Neuron (in vitro differentiated cells): ENCODE measurements around the gene ASXL1.
"Not testable (repeated sequence)": the region's sequence is repeated elsewhere in the genome, so short reads cannot be mapped to it uniquely, and the experiment has no call there.

Source experiments
- H2AFZ ChIP-seq: one replicate; pipeline ENCODE4 v1.6.1; 2013; ENCODE audit warnings: low read depth, mild to moderate bottlenecking, inconsistent platforms, low read length, moderate library complexity
- H3K27me3 ChIP-seq: one replicate; pipeline ENCODE4 v1.6.1; 2013; ENCODE audit warnings: low read length; ENCODE audit not compliant: insufficient read depth
- H3K36me3 ChIP-seq: one replicate; pipeline ENCODE4 v1.6.1; 2013; ENCODE audit warnings: low read length; ENCODE audit not compliant: insufficient read depth
- H3K4me1 ChIP-seq: one replicate; pipeline ENCODE4 v1.6.1; 2013; ENCODE audit warnings: low read length; ENCODE audit not compliant: insufficient read depth
- H3K4me3 ChIP-seq: 2 replicates; pipeline ENCODE4 v1.5.1; 2013; ENCODE audit warnings: mild to moderate bottlenecking, low read length, moderate library complexity
- H3K9me3 ChIP-seq: one replicate; pipeline ENCODE4 v1.6.1; 2013; ENCODE audit warnings: low read length

ASXL1 gene

GRCh38 chr20:32382102-32382950 is 24.2 kb downstream of the ASXL1 start:
- Histone ChIP-seq H3K36me3 (peaks cover 25% of the 10 kb centered on the region), H3K4me3 (no peak overlapping the region), H3K4me1 (peaks cover 9% of the 10 kb centered on the region), H3K27me3 (no peaks in the 10 kb centered on the region), H2AFZ (no peak overlapping the region), H3K9me3 (peaks cover 2% of the 10 kb centered on the region)

- H3K9me3 ChIP-seq, H2AFZ ChIP-seq, H3K4me3 ChIP-seq, H3K4me1 ChIP-seq, H3K27me3 ChIP-seq: not testable (repeated sequence)
- H3K36me3 ChIP-seq = peaks cover 24% of the 10 kb centered on the region
These were observed 25.3 kb downstream of the ASXL1 start for GRCh38 chr20:32383441-32383840.

DNA sequence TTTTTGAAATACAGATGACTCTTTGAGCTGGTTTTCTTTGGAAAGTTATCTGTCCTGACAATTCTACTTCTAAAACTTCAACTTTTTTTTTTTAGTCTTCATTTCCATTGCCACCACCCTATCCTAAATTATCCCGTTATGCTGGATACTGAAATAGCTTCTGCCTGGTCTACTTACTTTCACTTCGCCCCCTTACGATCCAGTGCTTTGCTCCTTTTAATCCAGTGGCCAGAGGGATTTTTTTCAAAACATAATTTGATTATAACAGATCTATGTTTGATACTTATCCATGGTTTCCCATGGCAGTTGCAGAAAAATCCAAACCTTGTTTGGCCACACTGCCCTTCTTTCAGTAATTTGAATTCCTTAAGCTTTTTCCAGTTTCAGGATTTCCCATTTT is 27.4 kb downstream of the ASXL1 start:
- Histone ChIP-seq H3K4me3 (no peak overlapping the region), H3K36me3 (peaks cover 23% of the 10 kb centered on the region), H2AFZ (no peak overlapping the region), H3K9me3 (peaks cover 2% of the 10 kb centered on the region), H3K27me3 (no peaks in the 10 kb centered on the region), H3K4me1 (peaks cover 9% of the 10 kb centered on the region)

DNA sequence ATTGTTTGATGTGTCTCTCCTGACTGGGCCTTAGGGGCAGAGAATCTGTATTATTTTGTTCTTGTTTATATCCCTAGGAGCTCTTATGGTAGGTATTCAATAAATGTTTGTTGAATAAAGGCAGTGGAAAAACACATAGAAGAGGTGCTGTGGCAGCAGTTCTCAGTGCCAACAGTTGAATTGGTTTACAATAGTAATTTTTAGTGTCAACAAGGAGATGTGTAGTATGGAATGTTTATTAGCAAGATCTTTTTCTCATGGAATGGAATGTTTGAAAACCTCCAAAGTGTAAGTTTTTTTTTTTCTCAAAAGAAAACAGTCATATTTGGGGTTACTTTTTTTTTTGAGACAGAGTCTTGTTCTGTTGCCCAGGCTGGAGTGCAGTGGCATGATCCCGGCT is 28.0 kb downstream of the ASXL1 start:
- Histone ChIP-seq H3K4me1 (peaks cover 9% of the 10 kb centered on the region), H3K36me3 (peaks cover 23% of the 10 kb centered on the region), H3K9me3 (peaks cover under 1% of the 10 kb centered on the region), H3K27me3 (no peaks in the 10 kb centered on the region), H2AFZ (no peak overlapping the region), H3K4me3 (no peak overlapping the region)

DNA sequence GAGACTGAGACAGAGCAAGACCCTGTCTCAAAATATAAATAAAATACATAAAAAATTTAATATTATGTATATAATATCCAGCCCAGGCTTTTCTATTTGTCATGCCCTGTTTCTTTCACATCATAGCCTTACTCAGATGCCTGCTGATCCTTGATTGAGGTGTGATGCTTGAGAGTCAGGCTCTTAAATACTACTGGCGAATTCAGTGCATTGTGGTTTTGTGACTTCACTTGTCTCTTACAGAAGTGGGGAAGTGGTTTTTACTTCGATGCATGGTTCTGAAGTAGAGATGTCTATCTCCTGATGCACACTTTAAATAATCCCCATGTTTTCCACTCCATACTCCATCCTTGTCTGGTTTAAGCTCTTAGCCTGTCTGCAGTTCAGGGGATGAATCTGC is 29.1 kb downstream of the ASXL1 start:
- no peaks in the 10 kb centered on the region for H3K9me3 ChIP-seq
- H2AFZ ChIP-seq = no peak overlapping the region
- peaks cover 29% of the 10 kb centered on the region for H3K36me3 ChIP-seq
- no peaks in the 10 kb centered on the region for H3K27me3 ChIP-seq
- H3K4me3 ChIP-seq = no peak overlapping the region
- peaks cover 9% of the 10 kb centered on the region for H3K4me1 ChIP-seq

DNA sequence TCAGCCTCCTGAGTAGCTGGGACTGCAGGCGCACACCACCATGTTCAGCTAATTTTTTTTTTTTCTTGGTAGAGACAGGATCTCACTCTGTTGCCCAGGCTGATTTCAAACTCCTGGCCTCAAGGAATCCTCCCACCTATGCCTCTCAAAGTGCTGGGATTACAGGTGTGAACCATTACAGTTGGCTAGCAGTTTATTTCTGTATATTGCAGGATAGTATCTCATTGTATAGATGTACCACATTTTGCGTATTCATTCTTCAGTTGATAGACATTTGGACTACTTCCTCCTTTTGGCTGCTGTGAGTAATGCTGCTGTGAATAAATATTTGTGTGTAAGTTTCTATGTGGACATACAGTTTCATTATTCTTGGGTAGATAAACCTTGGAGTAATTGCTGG is 32.9 kb downstream of the ASXL1 start:
- Histone ChIP-seq H3K27me3 (no peaks in the 10 kb centered on the region), H3K4me1 (no peaks in the 10 kb centered on the region), H3K9me3 (peaks cover 2% of the 10 kb centered on the region), H3K4me3 (no peak overlapping the region), H3K36me3 (peaks cover 30% of the 10 kb centered on the region), H2AFZ (no peak overlapping the region)

- peaks cover 20% of the 10 kb centered on the region for H3K36me3 ChIP-seq
- H3K4me3 ChIP-seq = no peak overlapping the region
- H3K9me3 ChIP-seq = peaks cover 2% of the 10 kb centered on the region
- no peaks in the 10 kb centered on the region for H3K4me1 ChIP-seq
- no peak overlapping the region for H2AFZ ChIP-seq
- H3K27me3 ChIP-seq = no peaks in the 10 kb centered on the region
These were observed 36.9 kb downstream of the ASXL1 start for GRCh38 chr20:32395066-32395465.

DNA sequence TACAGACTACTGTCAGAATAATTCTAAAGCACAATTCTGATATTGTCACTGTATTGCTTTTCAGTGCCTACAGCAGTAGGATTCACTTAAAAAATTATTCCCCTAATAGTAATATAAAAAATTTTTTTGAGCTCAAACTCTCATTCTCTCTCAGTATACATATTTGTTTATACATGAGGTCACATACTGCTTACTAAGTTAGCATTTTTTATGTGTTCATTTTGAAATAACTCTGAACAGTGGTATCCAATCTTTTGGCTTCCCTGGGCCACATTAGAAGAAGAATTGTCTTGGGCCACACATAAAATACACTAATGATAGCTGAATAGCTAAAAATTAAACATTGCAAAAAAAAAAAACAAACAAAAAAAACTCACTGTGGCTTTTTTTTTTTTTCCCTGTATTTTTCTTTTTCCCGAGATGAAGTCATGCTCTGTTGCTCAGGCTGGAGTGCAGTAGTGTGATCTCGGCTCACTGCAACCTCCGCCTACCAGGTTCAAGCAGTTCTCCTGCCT is 38.6 kb downstream of the ASXL1 start:
- Histone ChIP-seq H3K27me3 (no peaks in the 10 kb centered on the region), H3K4me1 (no peaks in the 10 kb centered on the region), H3K9me3 (peaks cover 2% of the 10 kb centered on the region), H2AFZ (no peak overlapping the region), H3K4me3 (no peak overlapping the region), H3K36me3 (peaks cover 7% of the 10 kb centered on the region)

- H3K27me3 ChIP-seq = no peaks in the 10 kb centered on the region
- peaks cover 2% of the 10 kb centered on the region for H3K9me3 ChIP-seq
- H3K4me3 ChIP-seq = no peak overlapping the region
- H3K4me1 ChIP-seq = no peaks in the 10 kb centered on the region
- H3K36me3 ChIP-seq = peaks cover 7% of the 10 kb centered on the region
- no peak overlapping the region for H2AFZ ChIP-seq
These were observed 39.5 kb downstream of the ASXL1 start for GRCh38 chr20:32397567-32398084.

DNA sequence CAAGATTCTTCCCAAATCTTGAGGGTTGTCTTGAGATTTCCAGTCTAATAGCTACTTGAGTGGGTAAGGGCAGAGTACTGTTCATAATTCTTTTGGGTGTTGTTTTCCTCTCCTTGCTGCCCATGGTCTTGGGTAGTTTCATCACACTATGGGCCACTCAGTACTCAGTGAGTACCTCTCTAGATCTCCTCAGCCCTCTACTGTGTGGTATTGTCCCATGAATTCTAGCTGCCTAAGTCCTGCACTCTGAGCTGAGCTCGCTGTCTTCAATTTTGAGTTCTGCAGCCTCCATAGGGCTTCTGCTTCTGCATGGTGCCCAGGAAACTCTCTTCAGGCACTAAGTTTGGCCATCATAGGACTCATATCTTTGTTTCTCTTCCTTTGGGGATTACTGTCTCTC is 42.3 kb downstream of the ASXL1 start:
- no peaks in the 10 kb centered on the region for H3K9me3 ChIP-seq

GRCh38 chr20:32404017-32404416 is 45.9 kb downstream of the ASXL1 start:
- no peak overlapping the region for H3K4me3 ChIP-seq
- no peaks in the 10 kb centered on the region for H3K9me3 ChIP-seq
- peaks cover 14% of the 10 kb centered on the region for H3K36me3 ChIP-seq
- no peaks in the 10 kb centered on the region for H3K27me3 ChIP-seq
- no peaks in the 10 kb centered on the region for H3K4me1 ChIP-seq
- no peak overlapping the region for H2AFZ ChIP-seq

More for the DNA sequence above, 42.3 kb downstream of the ASXL1 start:
- H3K27me3 ChIP-seq = no peaks in the 10 kb centered on the region
- H3K36me3 ChIP-seq = peaks cover 4% of the 10 kb centered on the region
- H3K4me3 ChIP-seq = no peak overlapping the region
- no peak overlapping the region for H2AFZ ChIP-seq
- no peaks in the 10 kb centered on the region for H3K4me1 ChIP-seq

- H3K4me3 ChIP-seq = no peak overlapping the region
- peaks cover 20% of the 10 kb centered on the region for H3K36me3 ChIP-seq
- no peaks in the 10 kb centered on the region for H3K4me1 ChIP-seq
These were observed 48.6 kb downstream of the ASXL1 start for GRCh38 chr20:32406701-32407100.

DNA sequence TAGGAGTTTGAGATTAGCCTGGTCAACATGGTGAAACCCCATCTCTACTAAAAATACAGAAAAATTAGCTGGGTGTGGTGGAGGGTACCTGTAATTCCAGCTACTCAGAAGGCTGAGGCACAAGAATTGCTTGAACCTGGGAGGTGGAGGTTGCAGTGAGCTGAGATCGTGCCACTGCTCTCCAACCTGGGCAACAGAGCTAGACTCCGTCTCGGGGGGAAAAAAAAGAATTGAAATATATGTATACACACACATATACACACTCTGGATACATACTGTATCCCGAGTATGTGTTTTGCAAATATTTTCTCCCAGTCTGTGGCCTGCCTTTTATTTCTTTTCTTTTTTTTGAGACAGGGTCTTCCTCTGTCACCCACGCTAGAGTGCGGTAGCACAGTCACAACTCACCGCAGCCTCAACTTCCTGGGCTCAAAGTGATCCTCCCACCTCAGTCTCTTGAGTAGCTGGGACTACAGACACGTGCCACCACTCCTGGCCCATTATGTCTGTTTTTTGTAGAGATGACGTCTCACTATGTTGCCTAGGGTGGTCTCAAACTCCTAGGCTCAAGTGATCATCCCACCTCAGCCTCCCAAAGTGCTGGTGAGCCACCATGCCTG is 49.1 kb downstream of the ASXL1 start:
- not testable (repeated sequence) for H3K4me1 ChIP-seq, H3K4me3 ChIP-seq, H3K27me3 ChIP-seq, H3K9me3 ChIP-seq, H2AFZ ChIP-seq
- peaks cover 16% of the 10 kb centered on the region for H3K36me3 ChIP-seq

More at GRCh38 chr20:32406701-32407100, 48.6 kb downstream of the ASXL1 start:
- Histone ChIP-seq H3K27me3 (no peaks in the 10 kb centered on the region), H2AFZ (no peak overlapping the region), H3K9me3 (no peaks in the 10 kb centered on the region)
